Fibroblast of upper back skin (primary cell): ENCODE measurements around the gene C3orf33.

Experiments used
- DNase-seq: peaks from one replicate; pipeline ENCODE4 v3.0.0-alpha.2; 2013

C3orf33 gene

GRCh38 chr3:155782390-155782953, 23.6 kb downstream of the C3orf33 start:
- no peak for DNase-seq

GRCh38 chr3:155780291-155780690, 25.8 kb downstream of the C3orf33 start:
- no peak for DNase-seq

GRCh38 chr3:155778462-155778861, 27.6 kb downstream of the C3orf33 start:
- DNase-seq = peak; percentile 39

GRCh38 chr3:155772801-155773200, 33.3 kb downstream of the C3orf33 start:
- no peak for DNase-seq

- no peak for DNase-seq
These were observed 35.0 kb downstream of the C3orf33 start for GRCh38 chr3:155771126-155771525.

GRCh38 chr3:155766206-155766605, 39.9 kb downstream of the C3orf33 start:
- peak; percentile 39 for DNase-seq

GRCh38 chr3:155763870-155764463, 42.1 kb downstream of the C3orf33 start:
- no peak for DNase-seq

GRCh38 chr3:155760653-155761052, 45.4 kb downstream of the C3orf33 start:
- DNase-seq = no peak

GRCh38 chr3:155757577-155757976, 48.5 kb downstream of the C3orf33 start:
- DNase-seq = no peak

- peak; percentile 28 for DNase-seq
These were observed 52.9 kb downstream of the C3orf33 start for GRCh38 chr3:155753038-155753639.

- DNase-seq = no peak
These were observed 57.3 kb downstream of the C3orf33 start for GRCh38 chr3:155748611-155749365.

- DNase-seq = no peak
These were observed 58.2 kb downstream of the C3orf33 start for GRCh38 chr3:155747946-155748290.

- no peak for DNase-seq
These were observed 58.7 kb downstream of the C3orf33 start for GRCh38 chr3:155747286-155747945.

- DNase-seq = no peak
These were observed 59.4 kb downstream of the C3orf33 start for GRCh38 chr3:155746703-155747102.

- no peak for DNase-seq
These were observed 60.1 kb downstream of the C3orf33 start for GRCh38 chr3:155745795-155746550.

GRCh38 chr3:155744626-155745324, 61.3 kb downstream of the C3orf33 start, which contains the start of gene PLCH1:
TSS of gene PLCH1 (minus strand) at chr3:155745071. CDS start at chr3:155704224, 40,847 bp downstream.
- DNase-seq = peak; percentile 48

GRCh38 chr3:155744010-155744625, 62.0 kb downstream of the C3orf33 start:
- DNase-seq = peak; percentile 35

GRCh38 chr3:155743606-155744005, 62.5 kb downstream of the C3orf33 start:
- no peak for DNase-seq

- DNase-seq = no peak
These were observed 63.6 kb downstream of the C3orf33 start for GRCh38 chr3:155742349-155742965.

GRCh38 chr3:155741603-155742002, 64.5 kb downstream of the C3orf33 start:
- DNase-seq = no peak

- DNase-seq = no peak
These were observed 65.0 kb downstream of the C3orf33 start for GRCh38 chr3:155741101-155741500.
